Measurements from ENCODE around the gene SH2D1B. TPM values are rescaled to one million over a fixed set of nuclear protein-coding genes. Genes with fewer than 3 reads are reported as not detected.

Gene SH2D1B
- total and polyA plus RNA-seq, 10 of the 15 experiments (the other 5 are each of a cell fraction or from before 2014, with no cell fraction given), result 0.18 TPM; not detected in 9

DNA sequence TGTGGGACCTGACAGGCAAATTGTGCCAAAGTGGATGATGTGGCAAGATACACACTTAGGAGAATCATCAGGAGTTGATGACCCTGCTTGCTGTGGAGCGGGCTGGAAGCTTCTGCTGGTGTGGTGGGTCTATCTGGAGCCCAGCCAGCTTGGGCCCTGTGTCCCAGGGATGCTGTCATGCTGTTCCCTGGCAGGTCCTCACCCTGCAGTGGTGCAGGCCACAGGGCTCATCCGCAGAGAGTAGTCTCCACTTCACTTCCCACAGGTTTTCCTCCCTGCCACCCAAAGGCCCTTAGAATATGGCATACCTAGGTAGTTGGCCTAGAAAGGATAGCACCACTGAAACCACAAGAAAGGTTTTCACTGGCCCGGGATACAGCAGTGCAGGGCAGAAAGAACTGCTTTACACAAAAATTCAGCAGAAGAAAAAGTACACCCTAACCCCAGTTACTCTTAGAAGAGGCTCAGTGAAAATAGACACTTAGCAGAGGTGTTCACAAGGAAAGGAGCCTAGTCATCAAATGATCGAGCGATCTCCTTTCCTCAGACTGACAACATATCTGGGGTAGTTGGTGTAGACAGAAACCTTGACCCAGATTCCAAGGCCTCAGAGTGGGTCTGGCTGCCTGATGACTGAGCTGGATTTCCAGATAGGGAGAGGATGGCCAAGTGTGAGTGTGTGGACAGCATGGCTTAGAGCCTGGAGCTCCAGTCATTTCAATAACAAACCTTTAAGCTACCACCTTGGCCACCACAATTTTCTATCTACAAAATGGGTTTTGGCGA is 31.7 kb downstream of the SH2D1B start (continued):
- TF ChIP-seq ZNF274 (IDR thresholded peaks at IDR 0.05; ENCODE audit: insufficient read depth, insufficient read length), result no peak

GRCh38 chr1:162376691-162377090 is 35.2 kb downstream of the SH2D1B start, which contains the start of gene SPATA46:
SPATA46 (minus strand) TSS chr1:162376854; CDS start chr1:162376790, 64 bp downstream.
- Histone ChIP-seq H3K4me3 (no peak within 1 kb of the TSS), H3K4me2 (ENCODE audit: control insufficient read depth, insufficient read depth) (no peak within 1 kb of the TSS), H3K9ac (ENCODE audit: control insufficient read depth, insufficient read depth, low read length) (no peak within 1 kb of the TSS), H4K20me1 (ENCODE audit: control insufficient read depth, insufficient read depth) (no peaks in the 10 kb centered on the region; the same call in 1 of the 2 replicates), H3K4me1 (ENCODE audit: control insufficient read depth, insufficient read depth, low read length) (no peaks in the 10 kb centered on the region), H2AFZ (ENCODE audit: control insufficient read depth, low read depth, low read length) (no peak within 1 kb of the TSS), H3K79me2 (ENCODE audit: control insufficient read depth, insufficient read depth, low read length) (no peaks in the 10 kb centered on the region), H3K27ac (ENCODE audit: control insufficient read depth, insufficient read depth) (no peak within 1 kb of the TSS), H3K9me3 (replicated peaks; ENCODE audit: control insufficient read depth, insufficient read depth, low read length) (no peaks in the 10 kb centered on the region), H3K27me3 (replicated peaks in 1 of 2; ENCODE audit: control insufficient read depth in 2 of 2, insufficient read depth in 2 of 2, low read length in 1 of 2) (no peaks in the 10 kb centered on the region), H3K36me3 (ENCODE audit: control insufficient read depth in 2 of 2, insufficient read depth in 2 of 2, low read length in 1 of 2) (no peaks in the 10 kb centered on the region)
- FAIRE-seq, result no peak
- WGBS (ENCODE audit: insufficient coverage, insufficient replicate concordance, low lambda C conversion rate, missing lambda C conversion rate), result 38% methylated on average over 5 of the region's 5 CpGs
- in situ Hi-C loops (cut with MboI) (no loop called here), intact Hi-C loops (cut with micrococcal nuclease; ENCODE audit: unreplicated experiment) (no loop called here)
- ChIA-PET POLR2A (no interaction called here), SMC1A (ENCODE audit: uncharacterized antibody, unreplicated experiment) (interaction anchor here (0.7 to 1.3 kb wide), 2 partner anchors 11 to 14 kb away, joined by 3 to 4 read pairs; no protein-coding TSS in a partner anchor), CTCF (interaction anchor here (1.6 kb wide), 1 partner anchor 11 kb away, joined by 3 read pairs; no protein-coding TSS in a partner anchor), RAD21 (ENCODE audit: unreplicated experiment) (interaction anchor here (1.1 kb wide), 1 partner anchor 19 kb away, joined by 3 read pairs; no protein-coding TSS in a partner anchor)
- no peak for ATAC-seq
- no TSS peak for BruUV-seq (replicated peaks)
- no peak for DNase-seq (ENCODE audit: low read depth, low spot score)
- TF ChIP-seq SIN3A (IDR thresholded peaks at IDR 0.05; ENCODE audit: low read depth, low read length) (no peak), BCLAF1 (IDR thresholded peaks at IDR 0.05) (no peak), HDAC2 (IDR thresholded peaks at IDR 0.05) (no peak), CUX1 (IDR thresholded peaks at IDR 0.05; ENCODE audit: insufficient replicate concordance, low read depth, low read length) (no peak), RAD51 (IDR thresholded peaks at IDR 0.05) (no peak), IKZF1 (conservative IDR thresholded peaks at IDR 0.05) (no peak), DPF2 (IDR thresholded peaks at IDR 0.05) (no peak), SREBF2 (IDR thresholded peaks at IDR 0.05; ENCODE audit: low read length) (no peak), ZNF207 (IDR thresholded peaks at IDR 0.05; ENCODE audit: borderline replicate concordance) (no peak), KLF5 (IDR thresholded peaks at IDR 0.05; ENCODE audit: partially characterized antibody) (no peak), RELB (IDR thresholded peaks at IDR 0.05; ENCODE audit: low read depth) (no peak)
